GM19099 (cell line): Measurements from ENCODE around the gene ERP27.

ENCODE experiments used
- POLR2A ChIP-seq: IDR thresholded peaks from 3 replicates; pipeline ENCODE4 v1.6.1; 2011; ENCODE audit warnings: low read depth; ENCODE audit not compliant: insufficient read length; ENCODE audit errors: extremely low read depth

The ERP27 gene

DNA sequence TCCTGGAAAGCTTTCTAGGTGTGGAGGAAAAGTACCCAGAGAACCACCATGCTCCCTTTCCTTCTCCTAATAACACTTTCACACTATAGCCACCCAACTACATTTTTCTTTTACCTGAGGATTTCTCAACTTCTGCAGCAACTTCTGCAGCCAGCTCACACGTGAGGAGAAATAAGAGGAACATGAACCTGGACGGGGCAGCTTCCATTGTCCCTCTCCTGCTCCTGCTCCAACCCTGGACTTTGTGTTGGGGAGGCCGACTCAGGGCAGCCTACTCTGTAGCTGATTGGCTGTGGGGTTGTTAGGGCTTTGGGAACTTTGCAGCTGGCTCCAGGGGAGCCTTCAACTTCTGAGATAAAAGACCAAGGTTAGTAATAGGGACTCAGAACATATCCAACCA is at the start of gene ERP27:
TSS of gene ERP27 (minus strand) at position 237 of the 400 bp plus-strand sequence. CDS start at position 208, 29 bp downstream.
- no peak for TF ChIP-seq POLR2A

GRCh38 chr12:14988035-14988434 is 49.7 kb upstream of the ERP27 start:
- TF ChIP-seq POLR2A: no peak

DNA sequence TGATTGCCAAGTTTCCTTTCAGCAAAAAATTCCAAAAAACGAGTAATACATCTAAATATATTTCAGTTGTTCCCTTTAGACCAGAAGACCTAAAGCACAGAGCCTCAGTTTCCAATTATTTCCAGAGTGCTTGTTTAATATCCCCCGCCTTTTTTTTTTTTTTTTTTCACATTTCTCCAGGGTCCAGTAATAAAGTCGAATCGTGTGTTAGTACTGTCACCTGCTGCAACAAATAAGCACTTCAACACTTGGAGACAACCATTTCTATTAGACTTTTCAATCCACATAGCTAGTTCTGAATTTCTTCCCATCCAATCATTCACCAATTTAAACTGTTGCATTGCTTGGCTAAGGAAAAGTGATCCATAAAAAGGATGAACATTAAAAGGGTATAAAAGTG is 48.1 kb upstream of the ERP27 start:
- TF ChIP-seq POLR2A: no peak

DNA sequence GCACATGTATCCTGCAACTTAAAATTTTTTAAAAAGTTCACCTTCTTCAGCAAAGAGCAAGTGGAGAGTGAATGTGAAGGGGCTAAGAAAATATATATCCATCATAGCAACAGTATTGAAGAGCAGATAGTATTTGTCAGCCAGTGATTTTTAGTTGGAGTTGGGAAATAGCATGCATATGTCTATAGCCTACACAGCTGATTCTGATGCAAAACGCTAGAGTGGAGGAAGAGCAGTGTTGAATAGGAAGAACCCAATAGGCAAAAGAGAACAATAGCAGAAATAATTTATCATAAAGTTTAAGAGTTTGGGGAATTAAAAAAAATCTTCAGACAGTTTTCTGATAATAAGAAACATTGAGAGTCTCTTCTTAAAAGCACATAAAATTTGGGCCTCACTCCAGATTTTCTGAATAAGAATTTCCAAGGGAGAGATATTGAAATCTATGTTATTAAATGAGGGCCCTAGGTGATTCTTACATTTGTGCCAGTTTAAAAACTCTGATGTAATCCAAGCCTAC is 46.5 kb upstream of the ERP27 start:
- TF ChIP-seq POLR2A: no peak

DNA sequence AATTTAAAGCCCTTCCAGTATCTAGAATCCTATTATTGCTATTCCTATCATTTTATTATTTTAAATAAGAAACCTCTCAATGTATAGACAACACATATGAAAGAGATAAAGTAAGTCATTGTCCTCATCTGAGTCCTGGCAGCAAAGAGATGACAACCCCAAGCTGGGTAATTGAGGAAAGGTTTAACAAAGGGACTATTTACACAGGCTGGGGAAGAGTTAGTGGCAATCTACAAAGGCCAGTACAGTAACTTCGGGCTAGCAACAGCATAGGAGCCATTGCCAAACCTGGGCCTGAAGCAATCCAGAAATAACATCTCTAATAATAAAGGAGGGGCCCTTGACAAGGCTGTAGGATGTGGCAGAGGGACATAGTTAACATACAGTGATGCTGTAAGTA is 45.7 kb upstream of the ERP27 start:
- no peak for TF ChIP-seq POLR2A

DNA sequence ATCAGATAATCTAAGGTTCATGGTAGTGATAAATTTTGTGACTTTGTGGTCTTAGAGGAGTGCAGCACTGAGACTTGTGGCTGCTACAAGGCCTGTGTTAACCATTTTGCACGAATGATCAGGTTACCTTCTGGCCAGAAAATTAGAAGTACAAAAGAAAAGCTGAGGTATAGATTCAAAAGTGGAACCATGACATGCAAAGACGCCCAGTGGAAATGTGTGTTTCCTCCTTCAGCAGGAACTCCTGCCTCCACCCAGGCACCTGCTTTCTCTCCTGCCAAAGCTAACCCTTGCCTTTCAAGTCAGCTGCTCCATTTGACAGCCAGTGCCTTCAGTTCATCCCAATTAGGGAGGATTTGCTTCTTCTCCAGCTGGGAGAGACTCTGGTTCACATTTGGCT is 44.7 kb upstream of the ERP27 start:
- no peak for TF ChIP-seq POLR2A

- TF ChIP-seq POLR2A: no peak
These were observed 44.2 kb upstream of the ERP27 start for GRCh38 chr12:14982562-14982961.

GRCh38 chr12:14981049-14981448 is 42.7 kb upstream of the ERP27 start:
- no peak for TF ChIP-seq POLR2A

GRCh38 chr12:14979468-14979867 is 41.1 kb upstream of the ERP27 start:
- TF ChIP-seq POLR2A: no peak

- TF ChIP-seq POLR2A: no peak
These were observed 38.3 kb upstream of the ERP27 start for GRCh38 chr12:14976658-14977057.

GRCh38 chr12:14975457-14975856 is 37.1 kb upstream of the ERP27 start:
- no peak for TF ChIP-seq POLR2A

- no peak for TF ChIP-seq POLR2A
These were observed 36.3 kb upstream of the ERP27 start for GRCh38 chr12:14974633-14975032.

DNA sequence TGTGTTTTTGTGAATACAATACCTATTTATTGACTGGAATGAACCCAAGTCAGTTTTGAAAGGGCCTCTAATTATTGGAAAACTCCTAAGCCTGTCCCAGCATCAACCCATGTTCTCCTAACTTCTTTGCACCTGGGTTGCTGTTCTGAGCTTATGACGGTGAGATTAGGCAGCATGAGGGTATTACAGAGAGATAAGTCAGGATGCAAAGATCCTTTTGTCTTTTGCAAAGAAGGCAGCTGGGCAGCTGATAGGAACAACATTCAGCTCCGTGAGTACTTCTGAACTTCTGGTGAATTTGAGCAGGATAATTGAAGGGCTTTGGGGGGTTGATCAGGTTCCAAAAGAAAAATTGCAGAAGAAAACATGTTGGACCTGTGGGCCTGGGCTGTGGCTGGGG is 34.5 kb upstream of the ERP27 start, which contains the start of gene PDE6H:
TSS of gene PDE6H (plus strand) at position 227 of the 400 bp plus-strand sequence. CDS start 4,971 bp downstream, outside the sequence.
- no peak for TF ChIP-seq POLR2A

GRCh38 chr12:14970473-14970872 is 32.1 kb upstream of the ERP27 start:
- TF ChIP-seq POLR2A: no peak

DNA sequence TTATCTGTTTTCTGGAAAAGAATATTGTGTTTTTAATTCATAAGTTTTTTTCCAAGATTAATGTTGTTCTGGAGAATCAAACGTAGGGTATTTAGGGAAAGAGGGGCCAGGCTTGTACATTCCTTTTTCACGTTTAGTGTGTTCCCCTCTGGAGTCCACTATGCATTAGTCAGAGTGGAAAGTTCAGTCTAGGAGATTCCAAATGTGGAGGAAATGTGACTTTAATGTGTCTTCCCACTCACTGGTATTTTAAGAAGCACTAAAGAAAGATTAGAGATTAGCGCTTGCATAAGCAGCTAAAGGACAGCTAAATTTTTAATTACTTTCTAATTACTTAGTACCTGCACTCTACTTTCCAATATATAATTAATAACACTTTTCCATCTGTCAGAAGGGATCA is 30.1 kb upstream of the ERP27 start:
- TF ChIP-seq POLR2A: no peak

GRCh38 chr12:14965221-14965620 is 26.9 kb upstream of the ERP27 start:
- no peak for TF ChIP-seq POLR2A

DNA sequence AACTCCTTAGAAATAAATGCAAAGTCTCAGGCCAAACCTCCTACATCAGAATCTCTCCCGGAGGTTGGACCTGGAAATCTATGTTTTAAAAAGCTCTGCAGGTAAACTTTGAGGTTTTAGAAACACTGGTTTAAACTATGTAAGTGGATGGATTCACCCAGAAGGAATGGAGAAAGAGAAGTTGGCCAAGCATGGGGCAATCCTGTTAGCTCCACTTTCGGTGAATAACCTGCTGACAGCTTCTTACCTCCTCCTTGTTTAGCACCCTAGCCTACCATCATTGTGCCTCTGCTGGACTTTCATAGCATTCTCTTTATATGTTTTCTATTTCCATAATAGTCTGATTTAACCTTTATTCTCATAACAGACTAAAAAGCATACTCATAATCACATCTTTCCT is 26.1 kb upstream of the ERP27 start:
- no peak for TF ChIP-seq POLR2A
